HG03442 (cell line): ENCODE measurements around the gene SSBP2.
"Not testable (repeated sequence)": the region's sequence is repeated elsewhere in the genome, so short reads cannot be mapped to it uniquely, and the experiment has no call there.

Source experiments
- ATAC-seq: cut with Tn5 transposase; IDR thresholded peaks from one replicate; pipeline ENCODE4 v1.9.1; 2021; ENCODE audit warnings: mild to moderate bottlenecking, moderate library complexity; ENCODE audit not compliant: unreplicated experiment

SSBP2 gene

GRCh38 chr5:81473395-81473794, 277.5 kb downstream of the SSBP2 start:
- ATAC-seq, result not testable (repeated sequence)

DNA sequence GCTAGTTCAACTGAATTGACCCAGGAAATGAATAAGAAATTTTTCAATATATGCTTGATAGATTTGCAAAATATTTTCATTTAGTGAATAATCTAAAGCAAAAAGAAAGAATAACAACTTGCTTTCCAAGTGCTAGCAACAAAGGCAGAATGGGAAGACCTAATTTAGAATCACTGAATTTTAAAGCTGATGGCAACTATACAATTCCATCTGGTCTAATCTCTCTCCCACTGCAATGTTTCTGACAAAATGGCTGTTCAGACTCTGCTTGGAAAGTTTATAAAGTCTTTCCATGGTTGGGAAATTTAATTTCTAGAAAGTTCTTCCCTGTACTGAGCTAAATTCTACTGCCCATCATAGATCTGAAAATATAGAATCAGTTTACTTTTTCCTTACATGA, 281.2 kb downstream of the SSBP2 start:
- no peak for ATAC-seq

DNA sequence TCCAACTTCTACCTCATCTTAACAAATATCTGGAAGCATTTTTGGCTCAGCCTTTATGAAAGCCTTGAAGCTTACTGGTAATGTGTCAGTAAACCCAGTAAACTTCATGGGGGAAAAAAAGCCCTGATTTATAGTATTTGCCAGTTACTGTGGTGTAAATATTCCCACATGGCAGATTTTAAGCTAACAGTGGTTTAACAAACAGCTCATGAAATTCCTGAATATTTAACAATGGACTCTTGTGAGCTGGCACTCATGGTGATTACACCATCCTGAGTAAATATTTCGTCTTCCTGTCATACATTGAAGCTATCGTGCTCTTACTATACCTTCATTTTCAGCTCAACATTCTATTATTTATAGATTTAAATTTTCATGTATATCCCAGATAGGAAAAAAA, 300.0 kb downstream of the SSBP2 start:
- no peak for ATAC-seq

DNA sequence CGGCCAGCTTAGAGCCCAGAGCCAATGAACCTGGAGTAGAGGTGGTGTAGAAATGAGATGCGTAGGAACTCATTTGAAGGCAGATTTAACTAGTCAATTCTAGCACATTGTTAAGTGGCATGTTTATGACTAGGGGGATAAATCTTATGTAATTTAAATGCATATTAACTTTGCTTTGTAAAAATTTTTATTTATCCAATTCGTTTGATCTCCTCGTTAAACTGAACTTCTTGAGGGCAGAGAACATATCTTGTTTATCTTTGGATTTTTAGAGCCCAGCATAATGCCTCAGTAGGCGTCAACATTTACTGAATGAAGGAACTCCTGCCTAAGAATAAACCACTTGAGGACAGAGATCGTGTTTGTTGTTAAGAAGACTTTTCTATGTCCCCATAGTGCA, 315.9 kb downstream of the SSBP2 start:
- ATAC-seq, result no peak

GRCh38 chr5:81429985-81430384, 320.9 kb downstream of the SSBP2 start:
- no peak for ATAC-seq

- ATAC-seq, result no peak
Measured at GRCh38 chr5:81429363-81429762, 321.5 kb downstream of the SSBP2 start.

DNA sequence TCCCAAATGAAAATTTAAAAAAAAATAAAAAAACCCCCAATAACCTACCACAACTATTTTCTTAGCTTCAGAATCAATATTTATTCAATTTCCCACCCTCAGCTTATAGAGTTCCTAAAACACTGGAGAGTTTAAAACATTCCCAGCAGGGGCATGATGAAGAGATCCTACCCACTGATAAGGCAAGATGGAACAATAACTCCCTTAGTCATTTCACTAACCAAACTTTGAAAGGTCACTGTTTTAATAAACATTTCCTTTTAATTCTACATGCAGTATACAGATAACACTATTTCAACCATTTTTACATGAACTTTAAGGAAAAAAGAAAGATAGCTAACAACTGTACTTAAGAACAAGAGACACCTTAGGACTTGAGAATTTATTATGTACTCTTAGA, 322.0 kb downstream of the SSBP2 start:
- no peak for ATAC-seq

- ATAC-seq, result no peak
Measured at GRCh38 chr5:81428446-81428845, 322.5 kb downstream of the SSBP2 start.

DNA sequence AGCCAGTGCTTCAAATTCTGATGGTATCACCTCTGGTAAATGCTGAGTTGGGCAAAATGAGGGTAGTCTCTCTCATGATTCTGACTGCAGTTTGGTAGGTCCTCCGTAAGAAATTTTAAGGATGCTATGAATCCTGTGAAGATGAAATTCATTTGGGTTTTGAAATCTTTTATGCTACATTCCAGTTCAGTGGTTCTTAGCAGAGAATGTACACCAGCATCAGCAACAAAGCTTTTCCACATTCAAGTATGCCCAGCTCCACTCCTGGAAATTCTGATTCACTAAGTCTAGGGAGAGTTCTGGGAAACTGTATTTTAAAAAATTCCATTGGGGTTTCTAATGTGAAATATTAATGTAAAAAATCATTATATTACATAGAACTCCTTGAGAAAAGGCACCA, 323.3 kb downstream of the SSBP2 start:
- no peak for ATAC-seq

DNA sequence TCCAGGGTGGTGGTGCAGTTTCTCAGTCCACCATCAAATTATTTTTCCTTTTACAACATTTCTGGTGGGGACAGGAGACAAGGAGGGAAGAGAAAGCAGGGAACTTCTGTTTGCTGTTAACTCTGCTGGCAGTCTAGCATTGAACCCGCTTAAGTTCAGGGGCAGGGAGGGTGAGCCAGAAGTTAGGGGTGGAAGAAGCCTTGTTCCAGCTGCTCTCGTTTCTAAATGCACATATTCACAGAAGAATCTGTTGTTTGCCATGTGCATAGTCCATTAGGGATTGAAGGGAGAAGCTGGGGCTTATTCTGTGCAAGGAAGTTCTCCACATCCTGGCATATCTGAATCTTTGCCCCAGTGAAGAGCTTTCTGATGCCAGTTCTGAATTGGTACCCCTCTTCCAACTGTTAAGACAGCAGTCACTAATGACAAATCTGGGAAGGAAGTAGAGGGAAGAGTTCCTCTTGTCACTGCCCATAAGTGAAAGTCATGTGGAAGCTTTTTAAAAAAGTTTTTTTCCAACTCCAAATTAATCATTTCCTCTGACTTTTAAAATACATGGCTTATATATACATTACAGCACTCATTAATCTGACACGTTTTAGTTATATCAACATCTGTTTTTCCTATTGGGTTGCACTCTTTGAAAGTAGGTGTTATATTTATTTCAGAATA, 324.4 kb downstream of the SSBP2 start:
- ATAC-seq, result no peak

GRCh38 chr5:81425569-81425968, 325.3 kb downstream of the SSBP2 start:
- peak; percentile 53 for ATAC-seq

GRCh38 chr5:81424728-81425127, 326.2 kb downstream of the SSBP2 start:
- no peak for ATAC-seq

DNA sequence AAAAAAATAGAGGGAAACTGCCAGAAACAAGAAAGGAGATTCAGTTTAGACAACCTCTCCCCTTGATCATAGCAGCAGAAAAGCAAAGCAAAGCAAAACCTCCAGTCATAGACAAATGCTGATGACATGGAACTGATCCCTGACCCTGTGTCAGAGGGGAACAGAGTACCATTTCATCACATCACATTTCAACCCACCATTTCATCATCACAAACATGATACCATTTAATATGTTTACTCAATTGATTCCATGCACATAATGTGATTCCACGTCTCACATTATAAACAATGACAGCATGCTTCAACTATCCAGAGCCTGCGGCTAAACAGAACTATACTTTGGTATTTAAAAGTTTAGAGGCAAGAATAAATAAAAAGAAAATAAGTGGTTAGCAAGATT, 328.2 kb downstream of the SSBP2 start:
- ATAC-seq, result no peak

DNA sequence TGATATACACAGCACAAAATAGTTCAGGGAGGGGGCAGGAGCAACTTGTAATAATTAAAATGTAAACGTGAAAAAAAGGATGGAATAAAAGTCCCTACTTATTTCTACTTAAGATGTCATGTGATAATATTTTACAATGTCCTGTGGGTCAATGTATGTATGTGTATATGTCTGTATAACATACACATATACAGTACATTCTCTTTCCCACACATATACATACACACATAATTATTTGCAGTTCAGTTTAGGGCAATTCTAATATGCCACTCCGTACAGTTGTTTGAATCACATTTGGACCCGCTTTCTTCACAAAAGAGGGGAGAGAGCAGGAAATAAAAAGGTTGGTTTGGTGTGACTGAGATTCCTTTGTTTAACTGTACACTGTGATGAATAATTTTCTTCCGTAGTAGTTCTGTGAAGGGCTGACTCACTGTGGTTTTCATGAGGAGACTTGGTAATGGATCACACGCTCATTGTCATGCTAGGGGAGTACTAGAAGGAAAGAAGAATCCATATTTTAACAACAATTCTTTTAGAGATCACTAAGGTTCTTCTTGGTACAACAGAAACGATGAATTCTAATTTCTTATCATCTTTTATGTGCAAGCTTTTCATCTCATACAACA, 330.7 kb downstream of the SSBP2 start:
- ATAC-seq, result peak; percentile 71

- no peak for ATAC-seq
Measured at GRCh38 chr5:81418606-81419005, 332.3 kb downstream of the SSBP2 start.

GRCh38 chr5:81417052-81417451, 333.8 kb downstream of the SSBP2 start:
- ATAC-seq, result no peak

DNA sequence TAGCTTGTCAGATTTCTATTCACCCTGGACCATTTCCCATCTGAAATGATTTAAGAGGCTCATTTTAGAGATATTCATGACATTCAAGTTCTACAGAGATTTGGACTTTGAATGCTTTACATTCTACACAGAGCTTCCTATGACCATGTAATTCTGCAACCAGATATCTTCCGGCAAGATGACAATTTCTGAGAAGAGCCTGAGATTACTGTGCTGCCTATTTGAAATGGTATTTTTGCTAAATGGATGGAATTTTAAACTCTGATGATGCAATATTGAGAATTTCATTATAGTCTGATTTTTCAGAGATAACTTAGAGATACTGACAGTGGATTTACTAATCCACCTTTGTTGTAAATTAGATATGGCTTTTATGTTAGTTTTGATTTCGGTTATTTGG, 341.0 kb downstream of the SSBP2 start:
- no peak for ATAC-seq

DNA sequence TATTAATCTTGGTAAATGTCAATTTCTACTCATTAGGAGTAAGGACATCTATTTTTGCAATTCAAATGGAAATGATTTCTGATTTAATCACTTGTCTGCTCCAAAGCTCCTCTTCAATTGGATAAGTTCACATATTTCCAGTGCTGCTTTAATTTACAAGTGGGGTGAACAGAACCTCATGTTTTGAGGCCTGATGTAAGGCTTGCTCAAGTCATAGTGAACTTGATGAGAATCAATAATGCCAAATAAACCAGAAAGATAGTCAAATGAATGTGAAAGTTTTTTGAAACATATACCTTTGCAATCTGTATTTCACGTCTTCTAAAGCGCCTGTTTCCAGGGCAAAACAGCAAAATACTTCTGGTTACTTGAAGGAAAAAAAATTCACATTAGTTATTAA, 341.5 kb downstream of the SSBP2 start:
- ATAC-seq, result no peak

DNA sequence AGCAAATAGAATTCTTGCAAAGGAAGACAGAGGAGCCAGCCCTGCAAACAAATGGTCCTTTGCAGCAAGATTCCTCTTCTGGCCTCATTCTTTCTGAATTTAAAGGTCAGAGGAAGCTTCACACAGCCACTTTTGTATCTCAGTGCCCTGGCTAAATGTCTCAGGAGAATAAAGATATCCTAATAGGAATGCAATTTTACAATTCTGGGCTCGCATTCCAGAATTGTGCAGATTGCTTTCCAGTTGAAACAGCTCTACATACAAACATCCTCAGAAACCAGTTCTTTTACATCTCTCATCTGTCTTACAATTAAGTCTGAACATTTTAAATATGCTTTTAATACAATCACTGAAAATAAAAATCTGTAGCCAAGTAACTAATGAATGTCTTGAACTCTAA, 342.4 kb downstream of the SSBP2 start:
- ATAC-seq, result no peak

DNA sequence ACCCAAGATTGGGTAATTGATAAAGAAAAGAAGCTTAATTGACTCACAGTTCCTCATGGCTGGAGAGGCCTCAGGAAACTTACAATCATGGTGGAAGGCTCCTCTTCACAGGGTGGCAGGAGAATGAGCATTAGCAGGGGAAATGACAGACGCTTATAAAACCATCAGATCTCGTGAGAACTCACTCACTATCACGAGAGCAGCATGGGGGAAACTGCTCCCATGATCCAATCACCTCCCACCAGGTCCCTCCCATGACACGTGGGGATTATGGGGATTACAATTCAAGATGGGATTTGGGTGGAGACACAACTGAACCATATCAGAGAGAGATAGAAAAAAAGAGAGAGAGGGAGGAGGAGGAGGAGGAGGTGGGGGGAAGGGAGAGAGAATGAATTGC, 343.1 kb downstream of the SSBP2 start:
- not testable (repeated sequence) for ATAC-seq

GRCh38 chr5:81405126-81405891, 345.6 kb downstream of the SSBP2 start:
- ATAC-seq, result no peak
